Activated CD8-positive, alpha-beta memory T cell treated with anti-CD3 and anti-CD28 coated beads for 4 hours (primary cell): ENCODE results near the gene SCCPDH.

Experiments used
- DNase-seq, 2 donors: peaks; one replicate each; pipeline ENCODE4 v3.0.0-alpha.2; 2020; ENCODE audit warnings: low read depth in 2 of 2

The SCCPDH gene

GRCh38 chr1:246750752-246751151 is 26.5 kb downstream of the SCCPDH start:
- no peak for DNase-seq

- peak; percentile 17 to 20 for DNase-seq
These were observed 29.7 kb downstream of the SCCPDH start for GRCh38 chr1:246753670-246754535.

- no peak for DNase-seq
These were observed 31.2 kb downstream of the SCCPDH start for GRCh38 chr1:246755419-246755818.

- no peak for DNase-seq
These were observed 36.5 kb downstream of the SCCPDH start for GRCh38 chr1:246760422-246761347.

- DNase-seq: no peak
These were observed 37.2 kb downstream of the SCCPDH start for GRCh38 chr1:246761396-246761795.

GRCh38 chr1:246765521-246765920 is 41.3 kb downstream of the SCCPDH start:
- DNase-seq: no peak

GRCh38 chr1:246768403-246769020 is 44.3 kb downstream of the SCCPDH start:
- DNase-seq: no peak

- DNase-seq: no peak
These were observed 45.1 kb downstream of the SCCPDH start for GRCh38 chr1:246769306-246769705.

- no peak for DNase-seq
These were observed 47.2 kb downstream of the SCCPDH start for GRCh38 chr1:246771366-246771765.

- no peak for DNase-seq
These were observed 48.5 kb downstream of the SCCPDH start for GRCh38 chr1:246772686-246773085.

- DNase-seq: no peak
These were observed 49.0 kb downstream of the SCCPDH start for GRCh38 chr1:246773213-246773641.

- no peak for DNase-seq
These were observed 51.5 kb downstream of the SCCPDH start for GRCh38 chr1:246775531-246776385.

- DNase-seq: no peak
These were observed 52.7 kb downstream of the SCCPDH start for GRCh38 chr1:246776923-246777322.

GRCh38 chr1:246778663-246779062 is 54.5 kb downstream of the SCCPDH start:
- DNase-seq: no peak

- DNase-seq: no peak
These were observed 55.5 kb downstream of the SCCPDH start for GRCh38 chr1:246779561-246780175.

GRCh38 chr1:246780264-246780663 is 56.1 kb downstream of the SCCPDH start:
- no peak for DNase-seq

GRCh38 chr1:246781212-246781611 is 57.0 kb downstream of the SCCPDH start:
- no peak for DNase-seq

GRCh38 chr1:246782120-246782900 is 58.1 kb downstream of the SCCPDH start:
- no peak for DNase-seq

GRCh38 chr1:246784621-246785493 is 60.6 kb downstream of the SCCPDH start:
- DNase-seq: no peak
